Transverse colon (tissue), 4 donors: ENCODE measurements around the gene MGMT.

Experiments used
- EP300 ChIP-seq: sonication (generic); formaldehyde crosslinking; IDR thresholded peaks from one replicate; pipeline ENCODE4 v1.6.1; 2017; ENCODE audit warnings: antibody characterized with exemption, low read depth
- POLR2A ChIP-seq: fragments of 450-650 bp; IDR thresholded peaks from one replicate; pipeline ENCODE4 v1.6.1; 2016; ENCODE audit warnings: antibody characterized with exemption, mild to moderate bottlenecking, moderate library complexity
- POLR2AphosphoS5 ChIP-seq, 3 donors: sonication (generic); formaldehyde crosslinking; IDR thresholded peaks; one replicate each; pipeline ENCODE4 v1.6.1; 2016; ENCODE audit warnings: antibody characterized with exemption in 3 of 3
- TF ChIP-seq, protein P1 (sequence below), 5 experiments: fragments of 200-600 bp in 3 of 5; fragments of 450-650 bp in 2 of 5; sonication (generic) in 3 of 5; IDR thresholded peaks; 1 replicate in 2 of 5; 2 replicates in 3 of 5; pipeline ENCODE4 v1.5.1; 2016 to 2017; ENCODE audit warnings: antibody characterized with exemption in 5 of 5, inconsistent platforms in 3 of 5, mild to moderate bottlenecking in 2 of 5, moderate library complexity in 1 of 5

DNA sequence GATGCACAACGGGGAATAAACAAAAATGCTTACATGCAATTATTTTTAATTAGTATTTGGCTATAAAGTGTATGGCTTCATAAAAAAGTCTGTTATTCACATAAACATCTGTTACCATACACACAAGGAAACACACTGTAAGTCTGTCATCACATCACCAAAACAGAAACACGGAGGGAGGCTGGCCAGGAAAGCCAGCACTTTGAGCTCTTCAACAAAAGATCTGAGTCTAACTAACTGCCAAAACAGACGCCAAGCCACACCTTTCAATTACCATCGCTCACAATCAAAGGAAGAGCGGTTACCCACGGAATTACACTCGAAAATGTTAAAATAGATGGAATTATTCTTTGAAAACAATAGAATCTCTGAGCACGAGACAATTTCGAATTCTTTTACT lies 49.2 kb upstream of the MGMT start:
- TF ChIP-seq, protein P1, sequence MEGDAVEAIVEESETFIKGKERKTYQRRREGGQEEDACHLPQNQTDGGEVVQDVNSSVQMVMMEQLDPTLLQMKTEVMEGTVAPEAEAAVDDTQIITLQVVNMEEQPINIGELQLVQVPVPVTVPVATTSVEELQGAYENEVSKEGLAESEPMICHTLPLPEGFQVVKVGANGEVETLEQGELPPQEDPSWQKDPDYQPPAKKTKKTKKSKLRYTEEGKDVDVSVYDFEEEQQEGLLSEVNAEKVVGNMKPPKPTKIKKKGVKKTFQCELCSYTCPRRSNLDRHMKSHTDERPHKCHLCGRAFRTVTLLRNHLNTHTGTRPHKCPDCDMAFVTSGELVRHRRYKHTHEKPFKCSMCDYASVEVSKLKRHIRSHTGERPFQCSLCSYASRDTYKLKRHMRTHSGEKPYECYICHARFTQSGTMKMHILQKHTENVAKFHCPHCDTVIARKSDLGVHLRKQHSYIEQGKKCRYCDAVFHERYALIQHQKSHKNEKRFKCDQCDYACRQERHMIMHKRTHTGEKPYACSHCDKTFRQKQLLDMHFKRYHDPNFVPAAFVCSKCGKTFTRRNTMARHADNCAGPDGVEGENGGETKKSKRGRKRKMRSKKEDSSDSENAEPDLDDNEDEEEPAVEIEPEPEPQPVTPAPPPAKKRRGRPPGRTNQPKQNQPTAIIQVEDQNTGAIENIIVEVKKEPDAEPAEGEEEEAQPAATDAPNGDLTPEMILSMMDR (IDR thresholded peaks at IDR 0.05) = no peak
- TF ChIP-seq POLR2AphosphoS5 (IDR thresholded peaks at IDR 0.05) (no peak), EP300 (no peak), POLR2A (no peak)
